Measurements from ENCODE around the gene FREM3.
"Not testable (repeated sequence)": the region's sequence is repeated elsewhere in the genome, so short reads cannot be mapped to it uniquely, and the experiment has no call there.

FREM3 gene

GRCh38 chr4:143559757-143560147 lies 140.7 kb downstream of the FREM3 start:
- peak; percentile 15 for DNase-seq

- DNase-seq = peak; percentile 85
These were observed 141.4 kb downstream of the FREM3 start for GRCh38 chr4:143558823-143559756.

GRCh38 chr4:143558286-143558685 lies 142.2 kb downstream of the FREM3 start:
- DNase-seq = no peak

GRCh38 chr4:143555676-143556075 lies 144.8 kb downstream of the FREM3 start:
- DNase-seq = no peak

- DNase-seq = no peak
These were observed 145.5 kb downstream of the FREM3 start for GRCh38 chr4:143554728-143555597.

- no peak for DNase-seq
These were observed 150.5 kb downstream of the FREM3 start for GRCh38 chr4:143549928-143550327.

- DNase-seq = no peak
These were observed 160.8 kb downstream of the FREM3 start for GRCh38 chr4:143539670-143540023.

GRCh38 chr4:143538979-143539669 lies 161.4 kb downstream of the FREM3 start:
- DNase-seq = no peak

- no peak for DNase-seq
These were observed 168.5 kb downstream of the FREM3 start for GRCh38 chr4:143531788-143532491.

GRCh38 chr4:143531380-143531779 lies 169.1 kb downstream of the FREM3 start:
- no peak for DNase-seq

GRCh38 chr4:143528046-143528445 lies 172.4 kb downstream of the FREM3 start:
- DNase-seq = not testable (repeated sequence)

Data from NCI-H345 (cell line).